GM19452 (cell line): ENCODE data around the gene HYCC1.
"Not testable (repeated sequence)": the region's sequence is repeated elsewhere in the genome, so short reads cannot be mapped to it uniquely, and the experiment has no call there.

ENCODE experiments used
- ATAC-seq: cut with Tn5 transposase; IDR thresholded peaks from one replicate; pipeline ENCODE4 v1.9.1; 2021; ENCODE audit not compliant: unreplicated experiment

HYCC1 gene

GRCh38 chr7:23013715-23014649, at the start of gene HYCC1:
TSS of gene HYCC1 (minus strand) at chr7:23014130. CDS start at chr7:22991111, 23,019 bp downstream.
- peak; percentile 91 for ATAC-seq

- ATAC-seq, result no peak
Measured at GRCh38 chr7:23062452-23062851, 48.5 kb upstream of the HYCC1 start.

GRCh38 chr7:23061327-23061726, 47.4 kb upstream of the HYCC1 start:
- no peak for ATAC-seq

GRCh38 chr7:23058408-23059096, 44.6 kb upstream of the HYCC1 start:
- no peak for ATAC-seq

GRCh38 chr7:23055582-23056178, 41.8 kb upstream of the HYCC1 start:
- ATAC-seq, result peak; percentile 74

- not testable (repeated sequence) for ATAC-seq
Measured at GRCh38 chr7:23051124-23051485, 37.2 kb upstream of the HYCC1 start.

GRCh38 chr7:23046336-23046735, 32.4 kb upstream of the HYCC1 start:
- not testable (repeated sequence) for ATAC-seq

GRCh38 chr7:23045086-23045485, 31.2 kb upstream of the HYCC1 start:
- ATAC-seq, result not testable (repeated sequence)

- ATAC-seq, result no peak
Measured at GRCh38 chr7:23044581-23044980, 30.7 kb upstream of the HYCC1 start.

GRCh38 chr7:23043441-23043840, 29.5 kb upstream of the HYCC1 start:
- no peak for ATAC-seq

- not testable (repeated sequence) for ATAC-seq
Measured at GRCh38 chr7:23039674-23040073, 25.7 kb upstream of the HYCC1 start.

- not testable (repeated sequence) for ATAC-seq
Measured at GRCh38 chr7:23035542-23036371, 21.8 kb upstream of the HYCC1 start.

- no peak for ATAC-seq
Measured at GRCh38 chr7:23027261-23027660, 13.3 kb upstream of the HYCC1 start.

- ATAC-seq, result no peak
Measured at GRCh38 chr7:23026164-23026563, 12.2 kb upstream of the HYCC1 start.

GRCh38 chr7:23024454-23024853, 10.5 kb upstream of the HYCC1 start:
- no peak for ATAC-seq

GRCh38 chr7:23022851-23023250, 8.9 kb upstream of the HYCC1 start:
- ATAC-seq, result no peak

- ATAC-seq, result no peak
Measured at GRCh38 chr7:23022258-23022769, 8.4 kb upstream of the HYCC1 start.

GRCh38 chr7:23021596-23021995, 7.7 kb upstream of the HYCC1 start:
- ATAC-seq, result no peak

- no peak for ATAC-seq
Measured at GRCh38 chr7:23020742-23021401, 6.9 kb upstream of the HYCC1 start.

GRCh38 chr7:23018750-23019149, 4.8 kb upstream of the HYCC1 start:
- no peak for ATAC-seq
